Fibroblast of villous mesenchyme (primary cell): ENCODE measurements around the gene INPP5A. TPM values are rescaled to one million over a fixed set of nuclear protein-coding genes. Genes with fewer than 3 reads are reported as not detected.

Source experiments
- DNase-seq: peaks from one replicate; pipeline ENCODE4 v3.0.0-alpha.2; 2010; ENCODE audit warnings: low read depth
- H3K4me3 ChIP-seq: 2 replicates; pipeline ENCODE4 v1.5.1; 2011; ENCODE audit warnings: low read depth, mild to moderate bottlenecking, low read length
- total RNA-seq: library from RNA; depleted of rRNA; stranded (reverse); fragments of >200 nt; gene quantifications from 2 replicates; pipeline ENCODE4 v1.2.3, GENCODE V29; 2012
- TF ChIP-seq, protein P1 (sequence below): IDR thresholded peaks from 2 replicates; pipeline ENCODE4 v1.5.1; 2012; ENCODE audit warnings: low read depth, mild to moderate bottlenecking, low read length; ENCODE audit not compliant: insufficient read depth

INPP5A gene
- total RNA-seq, 1 donor: 33.2 TPM

GRCh38 chr10:132604686-132605085 lies 67.1 kb downstream of the INPP5A start:
- TF ChIP-seq, protein P1, sequence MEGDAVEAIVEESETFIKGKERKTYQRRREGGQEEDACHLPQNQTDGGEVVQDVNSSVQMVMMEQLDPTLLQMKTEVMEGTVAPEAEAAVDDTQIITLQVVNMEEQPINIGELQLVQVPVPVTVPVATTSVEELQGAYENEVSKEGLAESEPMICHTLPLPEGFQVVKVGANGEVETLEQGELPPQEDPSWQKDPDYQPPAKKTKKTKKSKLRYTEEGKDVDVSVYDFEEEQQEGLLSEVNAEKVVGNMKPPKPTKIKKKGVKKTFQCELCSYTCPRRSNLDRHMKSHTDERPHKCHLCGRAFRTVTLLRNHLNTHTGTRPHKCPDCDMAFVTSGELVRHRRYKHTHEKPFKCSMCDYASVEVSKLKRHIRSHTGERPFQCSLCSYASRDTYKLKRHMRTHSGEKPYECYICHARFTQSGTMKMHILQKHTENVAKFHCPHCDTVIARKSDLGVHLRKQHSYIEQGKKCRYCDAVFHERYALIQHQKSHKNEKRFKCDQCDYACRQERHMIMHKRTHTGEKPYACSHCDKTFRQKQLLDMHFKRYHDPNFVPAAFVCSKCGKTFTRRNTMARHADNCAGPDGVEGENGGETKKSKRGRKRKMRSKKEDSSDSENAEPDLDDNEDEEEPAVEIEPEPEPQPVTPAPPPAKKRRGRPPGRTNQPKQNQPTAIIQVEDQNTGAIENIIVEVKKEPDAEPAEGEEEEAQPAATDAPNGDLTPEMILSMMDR: no peak
- no peak for DNase-seq
- no peak overlapping the region for H3K4me3 ChIP-seq

- DNase-seq: no peak
- H3K4me3 ChIP-seq: no peak overlapping the region
- TF ChIP-seq, protein P1: no peak
Measured at GRCh38 chr10:132605390-132605789, 67.8 kb downstream of the INPP5A start.

GRCh38 chr10:132606031-132606491 lies 68.5 kb downstream of the INPP5A start:
- no peak for DNase-seq
- no peak overlapping the region for H3K4me3 ChIP-seq
- TF ChIP-seq, protein P1: no peak

- DNase-seq: peak; percentile 56
- no peak overlapping the region for H3K4me3 ChIP-seq
- TF ChIP-seq, protein P1: no peak
Measured at GRCh38 chr10:132606536-132607316, 69.1 kb downstream of the INPP5A start.

- DNase-seq: no peak
- TF ChIP-seq, protein P1: no peak
- no peak overlapping the region for H3K4me3 ChIP-seq
Measured at GRCh38 chr10:132607491-132607890, 69.9 kb downstream of the INPP5A start.

- TF ChIP-seq, protein P1: no peak
- no peak for DNase-seq
- no peak overlapping the region for H3K4me3 ChIP-seq
Measured at GRCh38 chr10:132607961-132608495, 70.4 kb downstream of the INPP5A start.
